Measurements from ENCODE around the gene TRIP4.
A peak's percentile ranks its signal among the peaks of the same experiment; 100 is the strongest.
"Not testable (repeated sequence)": the region's sequence is repeated elsewhere in the genome, so short reads cannot be mapped to it uniquely, and the experiment has no call there.

The TRIP4 gene

DNA sequence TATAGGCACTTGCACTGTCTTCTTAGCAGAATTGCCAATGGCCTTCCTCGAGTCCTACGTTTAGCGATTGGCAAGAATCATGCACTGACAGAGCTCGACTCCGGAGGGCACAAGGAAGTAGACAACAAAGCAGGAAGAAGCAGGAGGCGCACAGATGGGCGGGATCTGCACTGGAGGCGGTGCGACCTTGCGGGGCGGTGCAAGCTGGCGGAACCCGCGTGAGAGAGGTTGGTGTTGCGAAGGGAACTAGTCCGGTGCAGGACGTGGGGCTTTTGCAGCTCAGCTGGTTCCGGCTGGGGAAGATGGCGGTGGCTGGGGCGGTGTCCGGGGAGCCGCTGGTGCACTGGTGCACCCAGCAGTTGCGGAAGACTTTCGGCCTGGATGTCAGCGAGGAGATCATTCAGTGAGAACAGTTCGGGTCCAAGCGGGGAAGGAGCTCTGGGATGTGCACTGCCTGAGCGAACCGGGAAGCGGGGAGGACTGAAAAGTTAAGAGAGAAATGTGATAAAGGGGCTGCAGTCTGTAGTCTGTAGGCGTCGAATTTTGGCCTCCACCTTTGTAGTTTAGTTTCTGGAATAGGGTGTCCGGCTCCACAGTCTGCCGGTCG lies at the start of gene TRIP4:
Gene TRIP4 (plus strand): TSS at position 275 of the 607 bp plus-strand sequence. CDS start 28 bp downstream, at position 303.
- peak; percentile 95 for DNase-seq

DNA sequence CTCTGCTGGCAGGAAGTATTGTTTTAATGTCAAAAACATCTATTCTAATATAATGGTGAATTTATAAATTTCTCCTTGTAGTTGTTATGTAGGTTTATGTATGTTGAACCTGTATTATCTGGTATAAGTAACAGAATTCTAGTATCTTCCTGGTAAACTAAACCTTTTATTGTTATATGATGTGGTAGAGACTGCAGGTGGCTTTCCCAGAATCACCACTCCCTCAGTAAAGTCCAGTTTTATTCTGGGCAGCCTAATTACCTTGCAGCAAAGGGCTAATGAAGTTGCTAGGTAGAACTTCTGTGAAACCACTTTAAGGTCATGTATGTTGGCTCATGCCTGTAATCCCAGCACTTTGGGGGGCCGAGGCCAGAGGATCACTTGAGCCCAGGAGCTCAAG lies 47.3 kb upstream of the TRIP4 start:
- no peak for DNase-seq

DNA sequence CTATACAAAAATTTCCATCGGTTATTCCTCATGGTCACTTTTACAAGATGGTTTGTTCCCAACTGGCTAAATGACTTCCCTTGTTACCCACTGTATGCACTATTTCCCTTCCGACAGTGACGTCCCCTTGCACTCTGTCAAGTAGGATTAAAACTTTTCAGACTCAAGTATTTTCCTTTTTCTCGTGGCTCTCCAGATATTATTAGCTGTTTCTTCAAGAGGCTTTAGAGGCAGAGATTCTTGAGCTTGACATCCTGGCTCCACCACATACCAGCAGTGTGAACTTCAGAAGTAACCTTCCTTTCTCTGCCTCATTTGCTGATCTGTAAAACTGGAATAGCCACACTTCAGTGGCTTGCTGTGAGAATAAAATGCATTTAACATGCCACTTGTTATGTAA lies 45.7 kb upstream of the TRIP4 start:
- DNase-seq = no peak

DNA sequence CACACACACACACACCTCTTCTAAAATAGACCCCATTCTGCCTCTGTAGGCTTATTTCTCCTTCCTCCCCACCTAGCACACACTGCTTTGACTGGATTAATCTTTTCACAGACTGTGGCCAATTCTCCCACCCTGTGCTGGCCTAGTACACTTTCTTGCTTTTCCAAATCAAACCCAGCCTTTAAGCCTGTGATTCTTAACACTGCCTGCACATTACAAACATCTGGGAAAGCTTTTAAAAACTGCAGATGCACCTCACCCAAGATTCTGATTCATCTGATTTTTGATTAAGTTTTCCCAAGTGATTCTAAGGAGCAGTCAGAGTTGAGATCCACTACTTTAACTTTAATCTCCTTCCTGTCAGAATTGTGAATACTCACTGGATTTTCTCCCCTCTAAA lies 44.4 kb upstream of the TRIP4 start:
- DNase-seq = no peak

DNA sequence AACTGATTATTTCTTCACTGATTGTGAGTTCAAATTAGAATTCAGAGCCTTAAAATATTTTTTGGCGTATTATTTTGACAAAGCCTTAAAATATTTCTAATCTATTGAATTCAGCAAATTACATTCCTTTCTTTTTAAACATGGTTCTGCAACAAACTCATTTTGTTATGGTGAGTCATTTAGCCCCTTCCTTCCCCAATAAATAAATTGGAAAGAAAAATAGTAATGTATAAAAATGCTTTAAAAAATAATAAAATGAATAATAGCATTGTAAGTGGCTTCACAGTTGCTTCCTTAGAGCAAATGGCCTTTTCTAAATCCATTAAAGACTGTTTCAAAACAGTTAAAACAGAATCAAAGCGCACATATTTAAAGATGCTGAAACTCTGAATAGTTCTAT lies 43.8 kb upstream of the TRIP4 start:
- DNase-seq = no peak

DNA sequence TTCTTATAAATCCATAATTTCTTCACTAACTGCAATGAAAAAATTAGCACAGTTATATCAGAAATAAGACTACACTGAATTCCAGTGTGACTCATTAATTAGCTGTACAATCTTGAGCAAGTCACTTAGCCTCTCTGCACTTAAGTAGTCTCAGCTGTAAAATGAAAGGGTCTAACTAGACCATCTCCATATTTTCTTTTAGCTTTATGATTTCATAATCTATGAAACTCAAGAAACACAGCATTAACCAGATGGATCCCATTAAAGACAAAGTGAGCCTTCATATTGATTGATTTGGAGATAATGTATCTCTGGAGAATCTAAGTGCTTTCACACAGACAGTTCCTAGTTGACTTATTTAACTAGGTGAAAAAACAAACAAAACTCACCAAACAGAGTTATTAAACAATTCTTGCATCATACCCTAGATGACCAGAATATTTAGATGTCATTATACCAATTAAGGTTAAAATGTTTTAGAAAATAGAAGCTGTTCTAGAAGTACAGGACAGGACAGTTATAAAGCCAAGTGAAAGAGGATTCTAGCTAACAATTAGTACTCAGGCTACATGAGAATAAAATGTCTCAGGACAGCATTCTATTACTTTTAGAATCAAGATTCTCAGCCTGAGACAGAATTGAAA lies 42.9 kb upstream of the TRIP4 start:
- DNase-seq = no peak

DNA sequence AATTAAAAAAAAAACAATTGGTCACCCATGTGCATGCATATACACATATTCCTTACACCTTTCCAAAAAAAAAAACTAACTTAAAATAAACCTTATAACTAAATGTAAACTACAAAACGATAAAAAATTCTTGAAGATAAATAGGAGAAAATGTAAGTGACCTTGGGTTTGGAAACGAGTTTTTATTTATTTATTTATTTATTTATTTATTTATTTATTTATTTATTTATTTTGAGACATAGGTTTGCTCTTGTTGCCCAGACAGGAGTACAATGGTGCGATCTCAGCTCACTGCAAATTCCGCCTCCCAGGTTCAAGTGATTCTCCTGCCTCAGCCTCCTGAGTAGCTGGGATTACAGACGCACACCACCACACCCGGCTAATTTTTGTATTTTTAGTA lies 41.4 kb upstream of the TRIP4 start:
- DNase-seq = not testable (repeated sequence)

DNA sequence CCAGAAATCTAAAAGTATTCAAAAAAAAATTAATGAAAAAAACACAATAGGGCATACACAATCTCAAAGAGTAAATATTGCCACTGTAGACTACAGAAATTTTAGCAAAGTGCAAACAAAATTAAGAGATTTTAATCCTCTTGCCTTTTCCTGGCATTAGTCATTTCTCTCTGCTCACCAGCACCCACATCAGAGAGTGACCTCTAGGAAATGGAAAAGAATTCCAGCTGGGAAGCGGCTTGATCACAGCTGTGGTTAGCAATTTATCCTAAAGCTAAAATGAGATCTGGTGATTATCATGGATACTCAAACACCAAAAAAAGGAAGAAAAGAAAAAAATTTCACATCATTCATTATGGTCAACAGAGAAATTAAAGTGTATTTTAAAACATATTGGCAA lies 39.2 kb upstream of the TRIP4 start:
- no peak for DNase-seq

DNA sequence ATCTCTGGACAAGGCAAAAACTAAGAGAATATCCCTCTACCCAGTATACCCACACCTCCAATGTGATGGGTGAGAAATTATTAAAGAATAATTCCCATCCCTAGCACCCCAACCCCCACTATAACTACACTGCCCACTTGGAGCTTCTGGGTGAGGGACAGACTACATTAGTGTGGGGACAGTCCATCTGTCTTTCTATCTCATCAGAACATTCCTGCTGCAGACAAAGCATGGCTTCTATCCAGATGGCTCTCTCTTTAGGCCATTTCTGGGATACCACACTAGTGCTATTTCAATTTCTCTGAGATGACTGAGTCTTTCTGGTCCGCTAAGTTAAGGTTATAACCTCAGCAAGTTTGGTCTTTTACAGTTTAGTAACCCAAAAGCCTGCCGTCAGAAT lies 38.3 kb upstream of the TRIP4 start:
- no peak for DNase-seq

DNA sequence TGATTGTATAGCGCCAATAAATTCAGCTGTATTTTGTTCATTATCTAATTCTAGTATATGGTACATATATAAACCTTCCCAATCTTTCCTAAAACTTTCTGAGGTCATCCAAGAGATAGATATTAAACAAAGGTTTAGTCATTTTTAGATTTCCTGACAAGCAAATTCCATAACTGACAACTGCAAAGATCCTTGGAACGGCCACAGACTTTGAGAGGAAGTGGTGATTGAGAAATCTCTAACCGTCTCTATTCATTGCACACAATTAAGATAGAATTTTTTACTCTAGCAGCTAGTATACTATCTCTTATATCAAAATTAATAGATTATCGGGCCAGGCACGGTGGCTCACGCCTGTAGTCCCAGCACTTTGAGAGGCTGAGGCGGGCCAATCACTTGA lies 36.4 kb upstream of the TRIP4 start:
- no peak for DNase-seq

DNA sequence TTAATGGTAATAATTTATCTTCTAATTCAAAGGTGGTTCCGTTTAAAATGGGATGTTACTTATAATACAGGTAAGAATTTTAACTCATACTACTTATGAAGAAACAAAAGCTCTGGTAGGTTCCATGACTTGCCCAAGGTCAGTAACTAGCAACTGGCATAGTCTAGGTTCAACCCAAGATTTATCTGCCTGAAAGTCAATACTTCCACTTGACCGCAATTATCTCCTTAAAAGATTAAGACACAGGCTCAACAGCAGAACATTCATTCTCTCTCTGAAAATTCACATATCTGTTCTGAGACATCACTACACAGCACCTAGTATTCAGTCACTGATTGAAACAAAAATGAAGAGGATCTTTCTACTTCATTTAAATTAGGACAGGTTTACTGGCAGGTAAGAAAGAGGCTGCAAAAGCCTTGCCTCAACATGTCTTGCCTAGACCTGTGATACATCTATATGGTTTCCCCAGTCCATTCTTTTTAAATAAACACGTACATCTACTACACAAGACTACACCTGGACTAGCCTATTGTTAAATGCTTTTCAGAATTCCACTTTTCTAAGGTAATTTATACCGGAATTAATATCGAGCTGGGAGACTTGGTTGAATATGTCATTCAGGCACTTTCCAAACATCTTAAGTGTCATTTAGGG lies 32.8 kb upstream of the TRIP4 start:
- no peak for DNase-seq

DNA sequence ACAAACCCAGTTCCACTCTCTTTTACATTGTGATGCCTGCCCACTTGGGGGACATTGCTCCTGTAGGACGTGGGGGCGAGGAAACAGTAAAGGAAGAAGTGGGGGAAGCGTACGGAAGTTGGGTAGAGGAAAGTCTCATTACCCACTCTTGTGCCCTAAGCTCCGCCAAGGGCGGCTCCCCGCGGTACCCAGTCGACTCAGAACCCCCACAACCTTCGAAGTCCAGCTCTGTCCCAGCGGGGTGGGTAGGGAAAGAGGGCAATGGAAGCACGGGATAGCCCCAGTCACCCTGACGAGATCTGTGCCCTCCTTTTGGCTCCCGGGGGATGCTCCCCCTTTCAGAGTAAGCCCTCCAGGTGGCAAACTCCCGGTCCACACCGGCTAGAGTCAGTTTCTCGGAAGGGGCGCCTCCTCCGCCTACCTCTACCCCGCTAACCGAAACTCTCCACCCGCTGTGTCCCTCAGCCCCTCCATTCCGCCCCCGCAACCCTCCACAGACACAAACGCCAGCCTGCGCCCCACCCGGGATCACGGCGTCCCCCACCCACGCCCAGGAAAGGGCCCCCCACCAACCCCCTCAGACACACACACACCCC lies 32.2 kb upstream of the TRIP4 start:
- DNase-seq = no peak

DNA sequence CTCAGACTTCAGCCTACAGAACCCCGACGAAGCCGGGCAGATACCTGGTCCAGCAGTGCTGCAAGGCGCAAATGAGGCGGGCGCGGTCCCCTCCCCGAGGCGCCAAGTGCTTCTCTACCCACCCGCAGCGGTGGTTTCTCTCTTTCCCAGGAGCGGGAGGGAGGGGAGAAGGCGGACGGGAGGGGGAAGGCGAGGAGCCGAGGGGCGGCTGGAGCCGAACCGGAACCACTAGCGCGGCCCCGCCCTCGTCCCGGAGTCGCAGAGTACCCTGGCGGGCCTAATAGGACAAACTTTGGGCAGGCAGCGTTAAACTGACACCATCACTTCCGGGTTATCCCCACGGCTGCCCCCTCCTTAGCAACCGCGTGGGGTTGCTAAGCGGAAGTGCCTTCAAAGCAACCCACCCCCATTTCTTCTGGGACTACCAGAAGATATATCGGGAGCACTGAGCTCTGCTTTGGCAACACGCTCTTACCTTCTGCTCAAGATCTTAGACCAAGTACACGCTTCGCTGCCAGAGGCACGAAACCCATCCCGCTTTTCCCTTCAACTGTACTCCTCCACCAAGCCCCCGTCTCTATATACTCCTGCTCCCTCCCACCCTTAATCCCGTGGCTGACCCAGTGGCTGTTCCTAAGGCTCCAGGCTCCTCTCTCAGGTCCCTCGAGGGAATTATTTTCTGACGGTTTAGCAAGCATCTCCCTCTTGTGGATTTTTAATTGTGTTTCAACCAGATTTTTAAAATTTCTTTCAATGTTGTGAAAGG lies 31.5 kb upstream of the TRIP4 start, which contains the start of gene CSNK1G1:
Gene CSNK1G1 (minus strand): TSS at position 230 of the 766 bp plus-strand sequence. CDS start 55,674 bp downstream, outside the sequence.
- peak; percentile 96 for DNase-seq

DNA sequence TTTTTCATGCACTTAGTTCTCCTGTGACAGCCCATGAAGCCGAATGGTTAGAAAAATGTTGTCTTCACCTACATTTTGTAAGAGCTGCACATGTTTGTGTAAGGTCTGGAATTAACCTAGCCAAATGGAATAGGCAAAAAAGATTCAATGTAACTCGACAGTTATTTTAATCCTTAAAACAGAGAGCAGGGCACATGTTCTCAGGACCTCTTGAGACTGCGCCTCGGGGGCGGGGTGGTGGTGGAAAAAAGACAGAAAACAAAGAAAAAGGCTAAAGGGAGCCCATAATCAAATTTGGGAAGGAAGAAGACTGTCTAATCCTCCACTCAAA lies 31.0 kb upstream of the TRIP4 start:
- DNase-seq = no peak

DNA sequence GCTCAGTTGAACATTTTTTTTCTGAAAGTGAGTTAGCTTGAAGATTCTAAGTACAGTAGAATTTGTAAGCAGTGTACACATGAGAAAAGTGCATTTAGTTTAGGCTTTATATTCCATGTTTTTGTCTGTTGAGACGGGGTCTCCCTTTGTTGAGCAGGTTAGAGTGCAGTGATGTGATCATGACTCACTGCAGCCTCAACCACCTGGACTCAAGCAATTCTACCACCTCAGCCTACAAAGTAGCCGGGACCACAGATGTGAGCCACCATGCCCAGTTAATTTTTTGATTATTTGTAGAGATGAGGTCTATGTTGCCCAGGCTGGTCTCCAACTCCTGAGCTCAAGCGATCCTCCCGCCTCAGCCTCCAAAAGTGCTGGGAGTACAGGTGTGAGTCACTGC lies 26.4 kb upstream of the TRIP4 start:
- no peak for DNase-seq

DNA sequence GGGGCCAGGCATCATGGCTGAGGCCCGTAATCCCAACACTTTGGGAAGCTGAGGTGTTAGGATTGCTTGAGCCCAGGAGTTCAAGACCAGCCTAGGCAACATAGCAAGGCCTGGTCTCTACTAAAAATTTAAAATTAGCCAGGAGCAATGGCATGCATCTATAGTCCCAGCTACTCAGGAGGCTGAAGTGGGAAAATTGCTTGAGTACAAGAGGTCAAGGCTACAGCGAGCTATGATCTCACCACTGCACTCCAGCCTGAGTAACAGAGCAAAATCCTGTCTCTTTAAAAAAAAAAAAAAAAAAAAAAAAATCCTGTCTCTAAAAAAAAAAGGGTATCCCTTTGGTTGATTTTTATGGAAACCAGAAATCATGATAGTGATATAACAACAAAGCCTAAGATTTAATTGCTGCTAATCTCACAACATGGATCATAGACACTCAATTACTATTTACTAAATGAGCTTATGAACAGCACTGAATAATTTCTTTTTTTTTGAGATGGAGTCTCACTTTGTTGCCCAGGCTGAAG lies 18.5 kb upstream of the TRIP4 start:
- DNase-seq = no peak

DNA sequence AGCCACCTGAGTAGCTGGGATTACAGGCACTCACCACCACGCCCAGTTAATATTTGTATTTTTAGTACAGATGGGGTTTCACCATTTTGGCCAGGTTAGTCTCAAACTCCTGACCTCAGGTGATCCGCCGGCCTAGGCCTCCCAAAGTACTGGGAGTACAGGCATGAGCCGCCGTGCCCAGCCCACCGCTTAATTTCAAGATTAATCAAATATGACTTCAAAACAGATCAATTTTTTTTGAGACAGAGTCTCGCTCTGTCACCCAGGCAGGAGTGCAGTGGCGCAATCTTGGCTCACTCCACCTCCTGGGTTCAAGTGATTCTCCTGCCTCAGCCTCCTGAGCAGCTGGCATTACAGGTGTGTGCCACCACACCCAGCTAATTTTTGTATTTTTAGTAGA lies 16.3 kb upstream of the TRIP4 start:
- DNase-seq = not testable (repeated sequence)

DNA sequence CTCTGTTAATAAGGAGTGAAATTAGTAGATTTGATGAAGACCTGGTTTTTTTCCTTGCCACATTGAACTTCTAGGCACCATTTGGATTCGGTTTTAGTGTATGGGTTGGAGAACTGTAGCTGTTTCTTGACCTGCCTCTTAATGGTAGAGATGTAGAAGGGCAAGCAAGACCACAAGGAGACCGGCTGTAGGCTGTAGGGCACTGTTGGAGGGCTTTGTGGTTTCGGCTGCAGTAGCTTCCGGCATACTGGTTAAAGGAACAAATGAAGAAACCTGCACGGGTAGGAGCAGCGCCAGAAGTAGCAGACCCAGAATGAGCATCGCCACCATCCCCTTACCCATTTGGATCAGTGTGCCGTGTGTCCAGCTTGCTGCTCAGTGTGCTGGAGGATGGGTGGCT lies 14.3 kb upstream of the TRIP4 start:
- no peak for DNase-seq

DNA sequence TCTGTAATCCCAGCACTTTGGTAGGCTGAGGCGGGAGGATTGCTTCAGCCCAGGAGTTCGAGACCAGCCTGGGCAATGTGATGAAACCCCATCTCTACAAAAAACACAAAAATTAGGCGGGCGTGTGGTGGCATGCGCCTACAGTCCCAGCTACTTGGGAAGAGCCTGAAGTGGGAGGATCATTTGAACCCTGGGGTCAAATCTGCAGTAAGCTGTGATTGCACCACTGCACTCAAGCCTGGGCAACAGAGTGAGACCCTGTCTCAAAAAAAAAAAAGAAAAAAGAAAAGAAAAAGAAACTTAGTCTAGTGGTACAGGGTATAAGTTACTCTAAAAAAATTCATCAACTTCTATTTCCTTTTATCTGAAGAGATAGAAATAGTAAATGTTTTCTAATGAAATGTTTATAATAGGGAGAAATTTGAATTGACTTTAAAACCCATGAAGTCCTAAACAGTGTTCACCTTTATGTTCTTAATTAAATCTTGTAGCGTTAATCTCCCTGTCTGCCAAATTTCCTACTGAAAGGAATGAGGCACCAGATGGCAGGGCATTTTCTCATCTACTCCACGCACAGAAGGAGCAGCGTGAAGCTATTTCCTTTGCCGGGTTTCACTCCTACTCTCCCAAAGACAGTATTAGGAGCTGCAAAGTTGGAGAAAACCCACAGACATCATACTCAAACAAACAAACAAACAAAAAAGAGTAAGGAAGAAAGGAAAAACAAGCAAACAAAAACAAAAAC lies 8.2 kb upstream of the TRIP4 start:
- no peak for DNase-seq

DNA sequence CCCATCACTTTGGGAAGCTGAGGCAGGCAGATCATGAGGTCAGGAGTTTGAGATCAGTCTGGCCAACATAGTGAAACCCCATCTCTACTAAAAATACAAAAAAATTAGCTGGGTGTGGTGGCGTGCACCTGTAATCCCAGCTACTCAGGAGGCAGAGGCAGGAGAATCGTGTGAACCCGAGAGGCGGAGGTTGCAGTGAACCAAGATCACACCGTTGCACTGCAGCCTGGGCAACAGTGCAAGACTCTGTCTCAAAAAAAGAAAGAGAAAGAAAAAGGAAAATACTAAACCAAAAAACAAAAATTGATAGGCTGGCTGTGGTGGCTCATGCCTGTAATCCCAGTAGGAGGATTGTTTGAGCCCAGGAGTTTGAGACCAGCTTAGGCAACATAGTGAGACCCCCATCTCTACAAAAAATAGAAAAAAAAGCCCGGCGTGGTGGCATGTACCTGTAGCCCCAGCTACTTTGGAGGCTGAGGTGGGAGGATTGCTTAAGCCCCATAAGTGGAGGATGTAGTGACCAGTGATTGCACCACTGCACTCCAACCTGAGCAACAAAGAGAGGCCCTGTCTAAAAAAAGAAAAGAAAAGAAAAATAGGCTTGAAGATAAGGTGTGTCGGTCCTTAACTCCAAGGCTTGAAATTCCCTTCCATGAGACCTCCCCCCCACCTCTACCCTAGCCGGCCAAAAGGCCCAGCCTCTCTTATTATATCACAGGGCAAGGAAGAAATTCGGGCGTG lies 7.3 kb upstream of the TRIP4 start:
- not testable (repeated sequence) for DNase-seq

DNA sequence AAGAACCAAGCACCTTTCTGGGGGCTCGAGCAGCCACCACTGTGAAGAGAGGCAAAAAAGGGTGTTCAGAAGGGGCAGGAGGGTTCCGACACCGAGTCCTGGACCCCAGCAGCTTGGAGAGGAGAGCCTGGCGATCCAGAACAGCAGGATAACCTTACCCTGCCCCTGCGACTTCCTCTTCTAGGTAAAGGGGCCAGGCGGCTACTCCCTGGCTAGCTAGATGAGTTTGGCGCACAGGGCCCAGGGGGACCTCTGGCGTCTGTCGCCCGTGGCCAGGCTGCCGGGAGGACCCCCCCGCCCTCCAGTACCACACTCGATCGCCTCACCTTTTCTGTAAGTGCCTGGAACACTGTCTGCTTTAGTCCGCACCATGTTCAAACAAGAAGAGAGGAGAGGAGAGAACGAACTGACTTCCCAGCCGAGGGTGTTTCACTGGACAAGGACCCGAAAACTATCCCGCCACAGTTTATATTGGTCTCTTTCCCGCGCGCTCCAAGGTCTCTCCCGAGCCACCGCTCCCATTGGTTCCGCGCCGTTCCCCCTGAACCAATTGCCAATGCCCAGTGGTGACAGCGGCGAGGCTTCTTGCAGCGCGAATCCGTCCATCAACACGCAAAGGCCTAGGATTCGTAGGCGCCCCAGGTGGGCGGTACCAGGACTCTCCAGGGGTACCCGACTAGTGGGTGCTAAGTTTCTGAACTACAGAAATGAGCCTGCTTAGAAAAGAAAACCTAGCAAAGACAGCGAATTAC lies 6.5 kb upstream of the TRIP4 start, which contains the start of gene PCLAF:
Gene PCLAF (minus strand): TSS at position 442 of the 752 bp plus-strand sequence. CDS start 70 bp downstream, at position 372.
- DNase-seq = peak; percentile 96
